K562 (cell line): ENCODE data around the gene ORAI3.

Experiments used
- CTBP1 ChIP-seq: fragments of 450-650 bp; IDR thresholded peaks from 2 replicates; pipeline ENCODE4 v1.6.1; 2016; ENCODE audit warnings: borderline replicate concordance
- POLR2A ChIP-seq: fragments of 450-650 bp; conservative IDR thresholded peaks from 2 replicates; pipeline ENCODE4 v1.6.1; 2016
- SMARCE1 ChIP-seq: fragments of 450-650 bp; IDR thresholded peaks from 2 replicates; pipeline ENCODE4 v1.7.1; 2016; ENCODE audit warnings: mild to moderate bottlenecking
- TFAM ChIP-seq: fragments of 250-450 bp; sonication (Bioruptor Pico); conservative IDR thresholded peaks from 2 replicates; pipeline ENCODE4 v1.5.0; 2021; ENCODE audit warnings: mild to moderate bottlenecking, moderate library complexity
- ZNF274 ChIP-seq: IDR thresholded peaks from 2 replicates; pipeline ENCODE4 v1.6.1; 2011; ENCODE audit warnings: low read depth, mild to moderate bottlenecking, low read length, moderate library complexity, borderline replicate concordance

DNA sequence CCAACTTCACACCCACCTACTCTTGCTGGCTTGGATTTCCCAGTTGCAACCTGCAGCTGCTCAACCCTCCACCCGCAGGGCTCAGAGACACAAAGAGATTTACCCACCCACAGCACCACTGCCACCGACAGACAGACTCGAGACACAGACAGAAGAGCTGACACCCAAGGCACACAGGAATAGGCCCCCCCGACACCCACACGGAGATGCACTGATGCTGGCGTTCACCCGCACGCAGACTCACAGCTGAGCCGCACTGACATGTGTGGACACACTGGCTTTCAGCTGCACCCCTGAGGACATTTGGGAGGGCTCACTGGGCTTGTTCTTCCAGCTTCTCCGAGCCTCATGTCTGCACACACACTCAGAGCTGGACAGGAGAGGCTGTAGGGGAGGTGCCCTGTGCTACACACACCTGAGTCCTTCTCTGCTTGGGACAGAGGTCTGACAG lies 53.4 kb downstream of the ORAI3 start:
- TF ChIP-seq CTBP1 (no peak), POLR2A (no peak), ZNF274 (no peak), TFAM (CRISPR knock-in tag) (no peak), SMARCE1 (no peak)
